ENCODE measurements around the gene GAA.
"Not testable (repeated sequence)": the region's sequence is repeated elsewhere in the genome, so short reads cannot be mapped to it uniquely, and the experiment has no call there.

The GAA gene

DNA sequence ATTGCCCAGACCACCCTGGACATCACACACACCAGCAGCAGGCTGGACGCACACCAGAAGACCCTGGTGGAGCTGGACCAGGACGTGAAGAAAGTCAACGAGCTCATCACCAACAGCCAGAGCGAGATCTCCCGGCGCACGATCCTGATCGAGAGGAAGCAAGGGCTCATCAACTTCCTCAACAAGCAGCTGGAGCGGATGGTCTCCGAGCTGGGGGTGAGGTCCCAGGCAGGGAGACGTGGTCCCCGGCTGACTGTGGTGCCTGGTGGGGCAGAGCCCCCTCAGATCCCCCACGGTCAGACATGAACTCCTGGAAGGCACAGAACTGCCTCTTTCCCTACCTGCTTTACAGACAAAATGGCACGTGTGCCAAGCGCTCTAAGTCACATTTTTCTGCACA, 16.6 kb upstream of the GAA start:
- DNase-seq, result no peak

DNA sequence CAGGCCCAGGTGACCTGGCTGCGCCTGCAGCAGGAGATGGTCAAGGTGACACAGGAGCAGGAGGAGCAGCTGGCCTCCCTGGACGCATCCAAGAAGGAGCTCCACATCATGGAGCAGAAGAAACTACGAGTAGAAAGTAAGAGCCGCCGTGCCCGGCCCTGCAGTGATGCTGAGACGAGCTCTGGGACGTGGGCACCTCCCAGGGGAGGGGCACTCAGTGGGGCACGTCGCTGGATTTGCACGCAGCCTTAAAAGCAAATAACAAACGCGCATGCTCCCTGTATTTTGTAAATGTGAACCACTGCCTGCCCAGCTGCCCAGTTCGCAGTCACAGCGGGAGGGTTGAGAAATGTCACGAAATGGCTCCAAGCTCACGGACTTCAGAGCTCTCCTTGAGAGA, 15.3 kb upstream of the GAA start:
- DNase-seq, result no peak

DNA sequence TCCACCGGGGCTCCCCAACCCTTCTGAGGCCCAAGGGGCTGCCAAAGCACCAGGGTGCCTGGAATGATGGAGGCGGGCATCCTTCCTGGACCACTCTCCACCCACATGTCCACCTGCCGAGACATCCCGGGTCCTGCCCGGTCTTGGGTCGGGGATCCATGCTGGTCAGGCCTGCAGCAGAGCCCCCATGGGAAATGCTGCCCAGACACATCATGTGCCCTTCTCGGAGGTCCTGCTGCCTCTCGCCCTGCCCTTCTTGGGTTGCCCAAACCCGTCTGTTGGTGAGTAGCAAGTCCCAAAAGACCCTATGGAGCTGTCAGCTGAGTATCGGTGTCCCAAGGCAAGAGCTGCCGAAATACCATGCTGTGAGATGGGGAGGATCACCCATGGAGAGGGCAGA, 14.8 kb upstream of the GAA start:
- DNase-seq, result no peak

DNA sequence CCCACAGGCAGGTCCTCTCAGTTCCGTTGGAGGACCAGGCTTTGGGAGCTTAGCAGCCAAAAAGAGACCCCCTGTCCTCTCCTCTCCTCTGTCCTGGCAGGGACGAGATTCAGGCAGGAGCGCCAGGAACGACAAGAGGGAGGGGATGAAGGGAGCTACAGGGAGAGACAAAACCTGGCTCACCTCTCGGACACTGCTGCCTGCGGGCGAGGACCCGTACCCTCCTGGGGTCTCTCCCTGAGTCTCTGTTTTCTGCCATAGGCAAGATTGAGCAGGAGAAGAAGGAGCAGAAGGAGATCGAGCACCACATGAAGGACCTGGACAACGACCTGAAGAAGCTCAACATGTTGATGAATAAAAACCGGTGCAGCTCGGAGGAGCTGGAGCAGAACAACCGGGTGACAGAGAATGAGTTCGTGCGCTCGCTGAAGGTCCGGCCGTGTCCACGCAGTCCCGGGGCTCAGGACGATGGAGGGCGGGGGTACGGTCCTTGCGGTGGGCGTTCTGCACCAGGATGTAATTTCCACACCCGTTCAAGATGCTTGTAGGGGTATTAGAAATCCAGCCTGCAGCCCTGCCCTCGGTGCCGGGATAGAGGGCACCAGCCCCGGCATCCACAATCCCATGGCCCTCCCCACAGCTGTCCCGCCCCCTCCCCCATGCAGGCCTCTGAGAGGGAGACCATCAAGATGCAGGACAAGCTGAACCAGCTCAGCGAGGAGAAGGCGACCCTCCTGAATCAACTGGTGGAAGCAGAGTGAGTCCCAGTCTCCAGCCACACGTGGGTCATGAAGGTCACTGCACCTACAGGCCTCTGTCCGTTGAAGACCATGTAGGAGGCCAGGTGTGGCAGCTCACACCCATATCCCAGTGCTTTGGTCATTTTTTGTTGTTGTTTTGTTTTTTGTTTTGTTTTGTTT, 13.8 kb upstream of the GAA start:
- no peak for DNase-seq

DNA sequence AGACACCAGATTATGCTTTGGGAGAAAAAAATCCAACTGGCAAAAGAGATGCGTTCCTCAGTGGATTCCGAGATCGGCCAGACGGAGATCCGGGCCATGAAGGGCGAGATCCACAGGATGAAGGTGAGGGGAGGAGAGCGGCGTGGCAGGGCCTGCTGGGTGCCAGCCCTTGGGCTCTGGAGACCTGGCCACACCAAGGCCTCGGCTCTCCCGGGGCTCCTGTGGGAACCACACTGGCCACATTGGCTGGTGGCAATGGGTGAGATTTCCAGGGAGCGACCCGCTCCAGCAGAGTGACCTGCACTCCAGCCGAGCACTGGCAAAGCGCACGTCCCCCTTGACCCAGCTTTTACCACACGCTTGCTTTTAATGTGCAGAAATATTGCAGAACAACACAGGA, 11.6 kb upstream of the GAA start:
- DNase-seq, result no peak

DNA sequence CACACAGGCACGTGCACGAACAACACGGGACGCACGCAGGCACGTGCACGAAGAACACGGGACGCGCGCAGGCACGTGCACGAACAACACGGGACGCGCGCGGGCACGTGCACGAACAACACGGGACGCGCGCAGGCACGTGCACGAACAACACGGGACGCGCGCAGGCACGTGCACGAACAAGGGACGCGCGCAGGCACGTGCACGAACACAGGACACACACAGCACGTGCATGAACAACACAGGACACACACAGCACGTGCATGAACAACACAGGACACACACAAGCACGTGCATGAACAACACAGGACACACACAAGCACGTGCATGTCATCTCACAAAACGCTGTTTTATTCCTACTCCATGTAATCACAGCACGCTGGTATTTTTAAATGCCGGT, 11.2 kb upstream of the GAA start:
- DNase-seq, result not testable (repeated sequence)

DNA sequence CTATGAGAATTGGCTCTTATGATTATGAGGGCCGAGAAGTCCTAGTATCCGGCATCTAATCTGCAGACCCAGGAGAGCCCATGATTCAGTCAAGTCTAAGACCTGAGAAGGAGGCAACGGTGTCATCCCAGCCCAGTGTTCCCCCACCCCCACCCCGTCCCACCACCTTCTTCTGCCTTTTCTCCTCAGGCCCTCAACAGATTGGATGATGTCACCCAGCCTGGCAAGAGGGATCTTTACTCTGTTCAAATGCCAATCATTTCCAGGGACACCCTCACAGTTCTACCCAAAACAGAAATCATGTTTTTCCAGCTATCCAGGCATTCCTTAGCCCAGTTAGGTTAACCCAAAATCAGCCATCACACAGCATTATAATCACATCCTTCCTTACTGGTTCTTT, 10.0 kb upstream of the GAA start:
- DNase-seq, result no peak

DNA sequence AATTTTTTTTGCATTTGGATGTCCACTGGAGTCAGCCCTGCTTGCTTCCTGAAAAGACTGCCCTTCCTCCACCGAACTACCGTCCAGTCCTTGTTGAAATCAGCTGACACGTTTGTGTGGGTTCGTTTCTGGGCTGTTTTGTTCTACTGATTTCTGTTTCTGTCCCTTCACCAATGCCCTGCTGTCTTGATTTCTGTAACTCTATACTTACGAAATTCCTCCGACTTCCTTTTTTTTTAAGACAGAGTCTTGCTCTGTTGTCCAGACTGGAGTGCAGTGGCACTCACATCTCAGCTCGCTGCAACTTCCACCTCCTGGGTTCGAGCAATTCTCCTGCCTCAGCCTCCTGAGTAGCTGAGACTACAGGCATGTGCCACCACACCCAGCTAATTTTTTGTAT, 8.4 kb upstream of the GAA start:
- no peak for DNase-seq

DNA sequence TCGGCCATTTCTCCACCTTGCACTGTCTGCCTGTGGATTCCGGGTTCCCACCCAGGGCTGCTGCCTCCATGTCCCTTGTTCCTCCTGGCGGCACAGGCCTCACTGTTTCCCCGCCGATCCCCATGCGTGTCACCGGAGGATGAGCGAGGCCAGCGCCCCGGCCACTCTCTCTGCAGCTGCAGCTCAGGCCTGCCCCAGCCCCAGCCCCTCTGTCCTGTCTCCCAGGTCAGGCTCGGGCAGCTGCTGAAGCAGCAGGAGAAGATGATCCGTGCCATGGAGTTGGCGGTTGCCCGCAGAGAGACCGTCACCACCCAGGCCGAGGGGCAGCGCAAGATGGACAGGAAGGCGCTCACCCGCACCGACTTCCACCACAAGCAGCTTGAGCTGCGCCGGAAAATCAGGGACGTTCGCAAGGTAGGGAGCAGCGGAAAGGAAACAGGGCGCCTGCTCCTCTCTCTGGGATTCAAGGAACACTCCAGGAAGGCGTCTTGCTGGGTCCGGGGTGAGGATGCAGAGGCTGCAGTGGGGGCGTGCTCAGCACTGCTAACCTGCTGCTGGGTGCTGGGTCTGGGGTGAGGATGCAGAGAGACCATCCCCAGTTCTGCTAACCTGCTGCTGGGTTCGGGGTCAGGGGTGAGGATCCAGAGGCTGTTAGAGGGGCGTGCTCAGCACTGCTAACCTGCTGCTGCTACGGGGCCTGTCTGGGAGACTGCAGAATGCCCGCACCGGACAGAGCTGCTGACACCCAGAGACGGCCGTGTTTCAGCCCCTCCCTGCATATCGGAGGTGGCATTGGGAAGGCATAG, 6.1 kb upstream of the GAA start:
- no peak for DNase-seq

DNA sequence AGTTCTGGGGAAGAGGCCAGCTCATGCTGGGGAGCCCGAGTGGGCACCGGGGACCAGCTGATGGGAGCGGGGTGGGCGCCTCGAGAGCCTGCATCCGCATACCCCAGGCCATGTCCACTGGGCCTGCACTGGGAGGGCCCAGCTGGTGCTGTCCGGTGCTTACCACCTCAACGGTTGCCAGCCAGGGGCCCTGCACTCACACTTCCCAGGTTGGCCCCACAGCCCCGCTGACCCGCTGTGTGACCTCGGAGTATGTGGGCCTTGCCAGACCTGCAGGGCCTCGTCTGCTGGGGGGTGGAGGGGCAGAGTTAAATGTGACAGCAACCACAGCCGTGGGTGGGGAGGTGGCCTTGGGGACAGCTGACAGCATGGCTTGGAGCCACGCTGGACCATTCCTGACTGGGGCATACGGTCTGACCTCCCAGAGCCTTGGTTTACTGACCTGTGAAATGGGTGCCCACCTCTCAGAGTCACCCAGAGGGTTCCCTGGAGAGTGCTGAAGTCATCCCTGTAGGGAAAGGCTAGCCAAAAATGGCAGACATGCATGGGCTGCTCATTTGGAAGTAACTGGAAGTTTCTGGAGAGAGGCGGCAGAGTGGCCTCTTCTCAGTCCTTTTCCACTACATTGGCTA, 5.4 kb upstream of the GAA start:
- DNase-seq, result no peak

DNA sequence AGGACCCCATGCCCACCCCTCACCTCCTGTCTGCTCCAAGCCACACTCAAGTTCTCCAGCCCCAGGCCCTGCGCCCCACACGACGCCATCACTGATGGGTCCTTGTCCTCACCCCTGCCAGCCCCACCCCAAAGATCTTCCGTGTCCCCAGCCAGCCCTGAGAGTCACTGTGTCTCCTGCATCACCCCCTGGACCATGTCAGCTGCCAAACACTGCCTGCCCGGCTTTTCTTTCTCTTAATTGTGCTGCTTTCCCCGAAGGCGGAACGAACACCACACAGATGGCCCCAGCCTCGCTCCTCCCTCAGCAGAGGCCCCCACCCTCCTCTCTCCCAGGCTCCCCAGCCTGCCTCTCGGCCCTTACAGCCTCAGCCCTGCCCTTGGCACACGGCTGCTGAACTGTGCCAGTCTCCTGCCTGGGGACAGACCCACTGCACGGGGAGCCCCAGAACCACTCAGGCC, 4.8 kb upstream of the GAA start:
- peak; percentile 20 for DNase-seq

DNA sequence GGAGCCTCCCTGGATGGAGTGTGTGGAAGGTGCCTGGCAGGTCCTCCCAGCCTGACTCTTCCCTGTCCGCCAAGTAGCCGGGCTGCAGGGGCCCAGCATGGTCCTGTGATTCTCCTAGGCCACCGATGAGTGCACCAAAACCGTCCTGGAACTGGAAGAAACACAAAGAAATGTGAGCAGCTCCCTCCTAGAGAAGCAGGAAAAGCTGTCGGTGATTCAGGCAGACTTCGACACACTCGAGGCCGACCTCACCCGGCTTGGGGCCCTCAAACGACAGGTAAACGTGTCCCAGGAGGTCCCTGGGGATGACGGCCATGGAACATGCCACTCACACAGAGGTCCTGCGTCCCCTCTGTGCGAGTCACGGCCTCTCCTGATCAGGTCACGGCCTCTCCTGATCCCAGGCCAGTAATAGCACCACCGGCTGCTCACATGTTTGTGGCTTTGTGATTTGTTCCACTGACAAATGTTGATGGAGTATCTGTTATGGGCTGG, 4.2 kb upstream of the GAA start:
- DNase-seq, result no peak

DNA sequence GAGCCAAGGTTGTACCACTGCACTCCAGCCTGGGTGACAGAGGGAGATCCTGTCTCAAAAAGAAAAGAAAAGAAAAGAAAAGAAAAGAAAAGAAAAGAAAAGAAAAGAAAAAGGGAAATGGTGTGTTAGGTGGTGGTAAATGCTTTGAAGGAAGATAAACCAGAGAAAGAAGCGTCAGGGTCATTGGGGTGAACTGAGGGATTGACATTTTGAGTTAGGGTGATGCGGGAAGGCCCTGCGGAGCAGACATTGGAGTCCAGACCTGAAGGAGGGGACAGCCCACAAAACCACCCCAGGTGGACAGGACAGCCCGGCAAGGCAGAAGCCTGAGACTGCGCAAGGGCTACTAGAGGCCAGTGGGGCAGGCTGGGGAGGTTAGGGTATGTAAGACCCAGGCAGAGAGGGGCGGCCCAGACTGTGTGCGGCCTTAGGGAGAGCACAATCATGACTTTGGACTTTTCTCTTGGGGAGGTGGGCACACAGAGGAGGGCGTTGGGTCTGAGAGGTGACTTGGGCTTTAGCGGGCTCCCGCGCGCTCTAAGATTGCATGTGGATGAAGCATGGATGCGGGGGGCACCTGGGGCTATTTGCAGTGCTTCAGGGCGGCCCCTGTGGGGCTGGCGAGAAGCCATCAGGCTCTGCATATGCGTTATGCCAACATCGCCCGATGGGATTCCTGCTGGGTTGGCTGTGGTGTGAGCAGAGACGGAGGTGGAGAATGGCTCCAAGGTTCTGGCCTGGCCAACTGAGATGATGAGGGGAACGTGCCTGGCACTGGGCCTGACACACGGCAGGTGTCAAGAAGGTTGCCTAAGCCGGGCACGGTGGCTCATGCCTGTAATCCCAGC, 3.3 kb upstream of the GAA start:
- DNase-seq, result no peak

DNA sequence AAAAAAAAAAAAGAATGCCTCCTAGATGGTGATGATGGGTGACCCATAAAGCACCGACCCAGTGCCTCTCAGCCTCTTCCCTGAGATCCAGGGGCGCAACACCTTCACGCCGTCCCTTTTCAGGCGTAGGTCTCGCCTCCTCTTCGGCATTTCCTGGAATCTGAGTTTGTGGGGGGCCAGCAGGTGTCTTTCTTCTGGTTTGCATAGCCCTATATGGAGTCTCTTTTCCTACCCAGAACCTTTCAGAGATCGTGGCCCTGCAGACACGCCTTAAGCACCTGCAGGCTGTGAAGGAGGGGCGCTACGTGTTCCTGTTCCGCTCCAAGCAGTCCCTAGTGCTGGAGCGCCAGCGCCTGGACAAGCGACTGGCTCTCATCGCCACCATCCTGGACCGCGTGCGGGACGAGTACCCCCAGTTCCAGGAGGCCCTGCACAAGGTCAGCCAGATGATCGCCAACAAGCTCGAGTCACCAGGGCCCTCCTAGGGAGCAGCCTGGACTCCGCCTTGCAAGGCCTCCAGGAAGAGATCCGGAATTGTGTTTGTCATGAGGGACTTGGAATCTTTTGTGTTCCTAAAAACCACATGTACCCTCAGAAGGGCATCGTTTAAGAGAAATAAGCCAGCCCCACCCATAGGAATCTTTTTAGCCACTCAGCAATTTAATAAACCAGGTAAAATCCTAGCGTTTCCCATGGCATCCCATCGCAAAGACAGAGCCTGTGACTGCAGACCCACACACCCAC, 1.9 kb upstream of the GAA start:
- no peak for DNase-seq

DNA sequence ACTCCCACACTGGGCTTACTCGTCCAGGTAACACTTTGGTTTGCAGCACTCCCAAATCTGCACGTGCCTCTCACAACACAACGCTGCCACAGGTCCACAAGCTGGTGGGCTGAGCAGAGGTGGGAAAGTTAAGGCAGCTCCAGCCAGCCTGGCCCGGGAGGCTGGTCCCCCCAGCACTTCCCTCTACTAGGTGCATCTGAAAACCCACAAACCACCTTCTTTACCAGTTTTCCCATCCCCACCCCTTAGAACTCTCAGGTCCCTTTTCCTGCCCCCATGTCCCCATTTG, 1.4 kb upstream of the GAA start:
- DNase-seq, result no peak

DNA sequence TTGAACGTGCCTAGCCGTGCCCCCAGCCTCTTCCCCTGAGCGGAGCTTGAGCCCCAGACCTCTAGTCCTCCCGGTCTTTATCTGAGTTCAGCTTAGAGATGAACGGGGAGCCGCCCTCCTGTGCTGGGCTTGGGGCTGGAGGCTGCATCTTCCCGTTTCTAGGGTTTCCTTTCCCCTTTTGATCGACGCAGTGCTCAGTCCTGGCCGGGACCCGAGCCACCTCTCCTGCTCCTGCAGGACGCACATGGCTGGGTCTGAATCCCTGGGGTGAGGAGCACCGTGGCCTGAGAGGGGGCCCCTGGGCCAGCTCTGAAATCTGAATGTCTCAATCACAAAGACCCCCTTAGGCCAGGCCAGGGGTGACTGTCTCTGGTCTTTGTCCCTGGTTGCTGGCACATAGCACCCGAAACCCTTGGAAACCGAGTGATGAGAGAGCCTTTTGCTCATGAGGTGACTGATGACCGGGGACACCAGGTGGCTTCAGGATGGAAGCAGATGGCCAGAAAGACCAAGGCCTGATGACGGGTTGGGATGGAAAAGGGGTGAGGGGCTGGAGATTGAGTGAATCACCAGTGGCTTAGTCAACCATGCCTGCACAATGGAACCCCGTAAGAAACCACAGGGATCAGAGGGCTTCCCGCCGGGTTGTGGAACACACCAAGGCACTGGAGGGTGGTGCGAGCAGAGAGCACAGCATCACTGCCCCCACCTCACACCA, 724 bp downstream of the GAA start:
- no peak for DNase-seq

DNA sequence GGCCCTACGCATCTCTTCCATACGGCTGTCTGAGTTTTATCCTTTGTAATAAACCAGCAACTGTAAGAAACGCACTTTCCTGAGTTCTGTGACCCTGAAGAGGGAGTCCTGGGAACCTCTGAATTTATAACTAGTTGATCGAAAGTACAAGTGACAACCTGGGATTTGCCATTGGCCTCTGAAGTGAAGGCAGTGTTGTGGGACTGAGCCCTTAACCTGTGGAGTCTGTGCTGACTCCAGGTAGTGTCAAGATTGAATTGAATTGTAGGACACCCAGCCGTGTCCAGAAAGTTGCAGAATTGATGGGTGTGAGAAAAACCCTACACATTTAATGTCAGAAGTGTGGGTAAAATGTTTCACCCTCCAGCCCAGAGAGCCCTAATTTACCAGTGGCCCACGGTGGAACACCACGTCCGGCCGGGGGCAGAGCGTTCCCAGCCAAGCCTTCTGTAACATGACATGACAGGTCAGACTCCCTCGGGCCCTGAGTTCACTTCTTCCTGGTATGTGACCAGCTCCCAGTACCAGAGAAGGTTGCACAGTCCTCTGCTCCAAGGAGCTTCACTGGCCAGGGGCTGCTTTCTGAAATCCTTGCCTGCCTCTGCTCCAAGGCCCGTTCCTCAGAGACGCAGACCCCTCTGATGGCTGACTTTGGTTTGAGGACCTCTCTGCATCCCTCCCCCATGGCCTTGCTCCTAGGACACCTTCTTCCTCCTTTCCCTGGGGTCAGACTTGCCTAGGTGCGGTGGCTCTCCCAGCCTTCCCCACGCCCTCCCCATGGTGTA, 1.5 kb downstream of the GAA start:
- no peak for DNase-seq

DNA sequence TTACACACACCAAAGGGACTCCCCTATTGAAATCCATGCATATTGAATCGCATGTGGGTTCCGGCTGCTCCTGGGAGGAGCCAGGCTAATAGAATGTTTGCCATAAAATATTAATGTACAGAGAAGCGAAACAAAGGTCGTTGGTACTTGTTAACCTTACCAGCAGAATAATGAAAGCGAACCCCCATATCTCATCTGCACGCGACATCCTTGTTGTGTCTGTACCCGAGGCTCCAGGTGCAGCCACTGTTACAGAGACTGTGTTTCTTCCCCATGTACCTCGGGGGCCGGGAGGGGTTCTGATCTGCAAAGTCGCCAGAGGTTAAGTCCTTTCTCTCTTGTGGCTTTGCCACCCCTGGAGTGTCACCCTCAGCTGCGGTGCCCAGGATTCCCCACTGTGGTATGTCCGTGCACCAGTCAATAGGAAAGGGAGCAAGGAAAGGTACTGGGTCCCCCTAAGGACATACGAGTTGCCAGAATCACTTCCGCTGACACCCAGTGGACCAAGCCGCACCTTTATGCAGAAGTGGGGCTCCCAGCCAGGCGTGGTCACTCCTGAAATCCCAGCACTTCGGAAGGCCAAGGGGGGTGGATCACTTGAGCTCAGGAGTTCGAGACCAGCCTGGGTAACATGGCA, 2.2 kb downstream of the GAA start:
- no peak for DNase-seq

DNA sequence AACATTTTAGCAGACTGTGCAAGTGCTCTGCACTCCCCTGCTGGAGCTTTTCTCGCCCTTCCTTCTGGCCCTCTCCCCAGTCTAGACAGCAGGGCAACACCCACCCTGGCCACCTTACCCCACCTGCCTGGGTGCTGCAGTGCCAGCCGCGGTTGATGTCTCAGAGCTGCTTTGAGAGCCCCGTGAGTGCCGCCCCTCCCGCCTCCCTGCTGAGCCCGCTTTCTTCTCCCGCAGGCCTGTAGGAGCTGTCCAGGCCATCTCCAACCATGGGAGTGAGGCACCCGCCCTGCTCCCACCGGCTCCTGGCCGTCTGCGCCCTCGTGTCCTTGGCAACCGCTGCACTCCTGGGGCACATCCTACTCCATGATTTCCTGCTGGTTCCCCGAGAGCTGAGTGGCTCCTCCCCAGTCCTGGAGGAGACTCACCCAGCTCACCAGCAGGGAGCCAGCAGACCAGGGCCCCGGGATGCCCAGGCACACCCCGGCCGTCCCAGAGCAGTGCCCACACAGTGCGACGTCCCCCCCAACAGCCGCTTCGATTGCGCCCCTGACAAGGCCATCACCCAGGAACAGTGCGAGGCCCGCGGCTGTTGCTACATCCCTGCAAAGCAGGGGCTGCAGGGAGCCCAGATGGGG, 3.1 kb downstream of the GAA start:
- peak; percentile 17 for DNase-seq
